Progenitor cell of endocrine pancreas (in vitro differentiated cells): ENCODE results near the gene SDHAF2. TPM values are rescaled to one million over a fixed set of nuclear protein-coding genes. Genes with fewer than 3 reads are reported as not detected.
"Not testable (repeated sequence)": the region's sequence is repeated elsewhere in the genome, so short reads cannot be mapped to it uniquely, and the experiment has no call there.

Experiments
- DNase-seq: peaks from one replicate; pipeline ENCODE4 v3.0.0; 2021; ENCODE audit warnings: low spot score; ENCODE audit not compliant: unreplicated experiment
- H3K27ac Mint-ChIP-seq: 2 replicates; pipeline ENCODE4 v1.8.0; 2021; ENCODE audit warnings: mild to moderate bottlenecking, moderate library complexity, mixed read lengths
- H3K27me3 Mint-ChIP-seq: 2 replicates; pipeline ENCODE4 v1.8.0; 2021; ENCODE audit warnings: mixed read lengths
- H3K36me3 Mint-ChIP-seq: 2 replicates; pipeline ENCODE4 v1.8.0; 2022; ENCODE audit warnings: mixed read lengths; ENCODE audit not compliant: insufficient read depth
- H3K4me1 Mint-ChIP-seq: 2 replicates; pipeline ENCODE4 v1.8.0; 2021; ENCODE audit warnings: low read depth, mixed read lengths
- H3K4me3 Mint-ChIP-seq: 2 replicates; pipeline ENCODE4 v1.8.0; 2021; ENCODE audit warnings: low read depth, mild to moderate bottlenecking, moderate library complexity, mixed read lengths
- H3K9me3 Mint-ChIP-seq: 2 replicates; pipeline ENCODE4 v1.8.0; 2021; ENCODE audit warnings: low read depth, mixed read lengths
- CTCF ChIP-seq: fragments of 200-600 bp; sonication (generic); IDR thresholded peaks from one replicate; pipeline ENCODE4 v1.5.0; 2021; ENCODE audit warnings: antibody characterized with exemption, mild to moderate bottlenecking; ENCODE audit not compliant: unreplicated experiment
- total RNA-seq: library from RNA; stranded (reverse); gene quantifications from 2 replicates; pipeline ENCODE4 v1.2.1, GENCODE V29; 2021

Gene SDHAF2
- total RNA-seq, 1 donor from 2014 or later, result 42.2 TPM

DNA sequence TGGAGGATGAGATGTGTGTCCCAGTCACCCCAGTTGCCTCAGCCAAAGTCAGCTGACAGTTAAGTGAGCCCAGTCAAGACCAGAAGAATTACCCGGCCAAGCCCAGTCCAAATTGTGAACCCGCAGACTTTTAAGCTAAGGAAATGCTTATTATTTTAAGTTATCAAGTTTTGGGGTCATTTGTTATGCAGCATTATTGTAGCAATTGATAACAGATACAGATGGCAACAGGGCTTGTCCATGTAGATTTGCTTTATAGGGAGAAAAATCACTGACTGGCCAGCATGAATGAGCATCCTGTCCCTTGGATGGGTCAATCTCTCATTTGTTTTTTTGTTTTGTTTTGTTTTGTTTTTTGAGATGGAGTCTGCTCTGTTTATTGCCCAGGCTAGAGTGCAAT is 22.9 kb downstream of the SDHAF2 start:
- Mint-ChIP-seq H3K27me3 (no peaks in the 10 kb centered on the region), H3K4me1 (no peaks in the 10 kb centered on the region), H3K27ac (no peak overlapping the region), H3K36me3 (peaks cover 17% of the 10 kb centered on the region), H3K9me3 (no peaks in the 10 kb centered on the region), H3K4me3 (no peak overlapping the region)
- TF ChIP-seq CTCF, result no peak
- no peak for DNase-seq

DNA sequence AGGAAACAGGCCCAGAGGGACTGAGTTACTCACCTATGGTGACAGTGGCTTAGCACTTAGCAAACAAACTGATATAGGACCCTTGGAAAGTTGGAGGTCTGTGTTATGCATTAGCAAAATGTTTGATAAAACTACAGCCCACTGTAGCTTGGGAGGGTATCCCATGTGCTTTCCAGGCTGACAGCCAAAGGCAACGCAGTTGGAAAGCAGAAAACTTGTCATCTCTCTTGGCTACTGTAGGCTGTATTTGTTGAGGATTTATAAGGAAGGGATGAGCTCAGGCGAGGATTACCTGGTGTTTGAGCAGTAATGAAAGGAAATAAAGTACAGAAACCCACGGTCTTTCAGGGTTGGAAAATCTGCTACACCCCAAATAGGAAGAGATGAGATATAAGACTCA is 23.8 kb downstream of the SDHAF2 start:
- Mint-ChIP-seq H3K9me3 (no peaks in the 10 kb centered on the region), H3K4me3 (no peak overlapping the region), H3K27ac (no peak overlapping the region), H3K27me3 (no peaks in the 10 kb centered on the region), H3K4me1 (no peaks in the 10 kb centered on the region), H3K36me3 (peaks cover 15% of the 10 kb centered on the region)
- no peak for TF ChIP-seq CTCF
- no peak for DNase-seq

GRCh38 chr11:61454520-61454919 is 24.6 kb downstream of the SDHAF2 start:
- Mint-ChIP-seq H3K9me3 (no peaks in the 10 kb centered on the region), H3K36me3 (peaks cover 15% of the 10 kb centered on the region), H3K4me3 (no peak overlapping the region), H3K27ac (no peak overlapping the region), H3K27me3 (no peaks in the 10 kb centered on the region), H3K4me1 (no peaks in the 10 kb centered on the region)
- no peak for TF ChIP-seq CTCF
- DNase-seq, result no peak

- H3K36me3 Mint-ChIP-seq, result peaks cover 9% of the 10 kb centered on the region
- DNase-seq, result no peak
- H3K9me3 Mint-ChIP-seq, result no peaks in the 10 kb centered on the region
- no peak overlapping the region for H3K4me3 Mint-ChIP-seq
- H3K4me1 Mint-ChIP-seq, result no peaks in the 10 kb centered on the region
- TF ChIP-seq CTCF, result no peak
- H3K27ac Mint-ChIP-seq, result no peak overlapping the region
- H3K27me3 Mint-ChIP-seq, result no peaks in the 10 kb centered on the region
These were observed 30.6 kb downstream of the SDHAF2 start for GRCh38 chr11:61460474-61460881.

GRCh38 chr11:61460986-61461385 is 31.1 kb downstream of the SDHAF2 start:
- peaks cover 7% of the 10 kb centered on the region for H3K36me3 Mint-ChIP-seq
- H3K9me3 Mint-ChIP-seq, result no peaks in the 10 kb centered on the region
- no peaks in the 10 kb centered on the region for H3K27me3 Mint-ChIP-seq
- DNase-seq, result no peak
- H3K27ac Mint-ChIP-seq, result peak overlapping the region; percentile 23
- no peak for TF ChIP-seq CTCF
- H3K4me3 Mint-ChIP-seq, result no peak overlapping the region
- H3K4me1 Mint-ChIP-seq, result no peaks in the 10 kb centered on the region

GRCh38 chr11:61467602-61468001 is 37.7 kb downstream of the SDHAF2 start:
- H3K36me3 Mint-ChIP-seq, H3K4me3 Mint-ChIP-seq, DNase-seq, H3K27me3 Mint-ChIP-seq, H3K27ac Mint-ChIP-seq, H3K4me1 Mint-ChIP-seq, H3K9me3 Mint-ChIP-seq: not testable (repeated sequence)
